GM12878 (cell line): ENCODE data around the gene SENP8.

Source experiments
- KAT2A ChIP-seq: conservative IDR thresholded peaks from 2 replicates; pipeline ENCODE4 v1.6.1; 2011; ENCODE audit warnings: low read depth, low read length; ENCODE audit not compliant: control insufficient read depth
- MTA2 ChIP-seq: fragments of 450-650 bp; IDR thresholded peaks from 2 replicates; pipeline ENCODE4 v1.6.1; 2016; ENCODE audit warnings: low read depth, mild to moderate bottlenecking, moderate library complexity
- NBN ChIP-seq: fragments of 450-650 bp; IDR thresholded peaks from 2 replicates; pipeline ENCODE4 v1.6.1; 2016
- NRF1 ChIP-seq: conservative IDR thresholded peaks from 2 replicates; pipeline ENCODE4 v1.6.1; 2011; ENCODE audit warnings: mild to moderate bottlenecking, low read depth, low read length, improper control_type of control experiment
- REST ChIP-seq: IDR thresholded peaks from 2 replicates; pipeline ENCODE4 v1.6.1; 2012; ENCODE audit warnings: mild to moderate bottlenecking, low read depth, low read length
- TF ChIP-seq, protein P1 (sequence below), 3 experiments: IDR thresholded peaks in 2 of 3; conservative IDR thresholded peaks in 1 of 3; 2 replicates each; pipeline ENCODE4 v1.5.1; 2011; ENCODE audit warnings: low read depth in 3 of 3, low read length in 3 of 3, mild to moderate bottlenecking in 3 of 3, control low read depth in 2 of 3, moderate library complexity in 2 of 3, inconsistent platforms in 1 of 3, mixed read lengths in 1 of 3; ENCODE audit not compliant: control insufficient read depth in 2 of 3, insufficient read depth in 1 of 3; ENCODE audit errors: extremely low read depth in 1 of 3
- TF ChIP-seq, protein P2 (sequence below): IDR thresholded peaks from 2 replicates; pipeline ENCODE4 v1.6.1; 2012; ENCODE audit warnings: low read length, inconsistent platforms

DNA sequence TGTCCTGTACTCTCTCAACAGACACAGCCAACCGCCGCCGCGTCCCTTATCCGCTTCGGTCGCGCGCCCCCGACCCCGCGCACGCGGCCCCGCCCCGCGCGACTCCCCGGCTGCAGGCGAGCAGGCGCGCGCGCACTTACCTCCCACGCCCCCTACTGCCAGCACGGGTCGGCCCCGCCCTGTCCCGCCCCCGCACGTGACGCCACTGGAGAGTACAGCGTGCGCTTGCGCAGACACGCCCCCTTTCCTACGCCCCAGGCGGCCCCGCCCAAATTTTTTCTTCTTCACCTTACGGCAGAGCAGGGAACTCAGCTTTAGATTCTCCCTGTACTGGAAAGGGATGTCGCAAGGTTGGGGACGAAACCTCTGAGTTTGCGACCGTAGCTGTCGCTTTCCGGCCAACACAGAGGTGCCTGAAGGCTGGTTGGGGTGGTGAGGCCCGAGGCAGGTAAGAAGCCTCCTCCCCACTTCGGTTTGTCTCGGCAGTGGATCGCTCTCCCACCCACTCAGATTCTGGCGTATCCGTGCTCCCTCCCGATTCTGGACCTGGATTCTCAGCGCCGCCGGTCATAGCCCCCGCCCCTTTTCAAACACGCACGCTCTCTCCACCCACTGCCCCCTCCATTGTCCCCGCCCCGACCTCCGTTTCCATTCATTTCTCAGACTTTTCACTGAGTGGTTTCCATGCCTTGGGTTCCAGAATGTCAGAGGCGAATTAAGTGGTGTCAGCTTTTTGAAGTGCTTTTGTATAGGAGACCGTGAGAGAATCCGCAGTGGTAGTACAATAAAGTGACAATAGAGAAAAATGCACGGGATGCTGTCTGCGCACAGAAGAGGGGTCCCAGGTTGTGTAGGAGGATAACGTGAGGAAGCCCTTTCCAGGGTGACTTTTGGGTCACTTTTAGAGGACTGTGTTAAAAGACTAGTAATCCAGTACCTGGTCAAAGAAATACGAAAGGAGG lies at the start of gene SENP8, which contains the start of gene MYO9A:
- TF ChIP-seq, protein P1, sequence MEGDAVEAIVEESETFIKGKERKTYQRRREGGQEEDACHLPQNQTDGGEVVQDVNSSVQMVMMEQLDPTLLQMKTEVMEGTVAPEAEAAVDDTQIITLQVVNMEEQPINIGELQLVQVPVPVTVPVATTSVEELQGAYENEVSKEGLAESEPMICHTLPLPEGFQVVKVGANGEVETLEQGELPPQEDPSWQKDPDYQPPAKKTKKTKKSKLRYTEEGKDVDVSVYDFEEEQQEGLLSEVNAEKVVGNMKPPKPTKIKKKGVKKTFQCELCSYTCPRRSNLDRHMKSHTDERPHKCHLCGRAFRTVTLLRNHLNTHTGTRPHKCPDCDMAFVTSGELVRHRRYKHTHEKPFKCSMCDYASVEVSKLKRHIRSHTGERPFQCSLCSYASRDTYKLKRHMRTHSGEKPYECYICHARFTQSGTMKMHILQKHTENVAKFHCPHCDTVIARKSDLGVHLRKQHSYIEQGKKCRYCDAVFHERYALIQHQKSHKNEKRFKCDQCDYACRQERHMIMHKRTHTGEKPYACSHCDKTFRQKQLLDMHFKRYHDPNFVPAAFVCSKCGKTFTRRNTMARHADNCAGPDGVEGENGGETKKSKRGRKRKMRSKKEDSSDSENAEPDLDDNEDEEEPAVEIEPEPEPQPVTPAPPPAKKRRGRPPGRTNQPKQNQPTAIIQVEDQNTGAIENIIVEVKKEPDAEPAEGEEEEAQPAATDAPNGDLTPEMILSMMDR (IDR thresholded peaks at IDR 0.05 in 2 of 3, conservative IDR thresholded peaks at IDR 0.05 in 1 of 3; ENCODE audit: control insufficient read depth in 2 of 3, extremely low read depth in 1 of 3, insufficient read depth in 1 of 3, low read depth in 3 of 3, low read length in 3 of 3): peak in 2 of 3 experiments; percentile 14 to 19; a peak in 3 of 6 replicates
- TF ChIP-seq NRF1 (peak; percentile 71), REST (no peak), MTA2 (peak; percentile 35; the same call in 1 of the 2 replicates), KAT2A (no peak), NBN (peak; percentile 87)
- TF ChIP-seq, protein P2, sequence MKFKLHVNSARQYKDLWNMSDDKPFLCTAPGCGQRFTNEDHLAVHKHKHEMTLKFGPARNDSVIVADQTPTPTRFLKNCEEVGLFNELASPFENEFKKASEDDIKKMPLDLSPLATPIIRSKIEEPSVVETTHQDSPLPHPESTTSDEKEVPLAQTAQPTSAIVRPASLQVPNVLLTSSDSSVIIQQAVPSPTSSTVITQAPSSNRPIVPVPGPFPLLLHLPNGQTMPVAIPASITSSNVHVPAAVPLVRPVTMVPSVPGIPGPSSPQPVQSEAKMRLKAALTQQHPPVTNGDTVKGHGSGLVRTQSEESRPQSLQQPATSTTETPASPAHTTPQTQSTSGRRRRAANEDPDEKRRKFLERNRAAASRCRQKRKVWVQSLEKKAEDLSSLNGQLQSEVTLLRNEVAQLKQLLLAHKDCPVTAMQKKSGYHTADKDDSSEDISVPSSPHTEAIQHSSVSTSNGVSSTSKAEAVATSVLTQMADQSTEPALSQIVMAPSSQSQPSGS: no peak
